Panc1 (cell line): Measurements from ENCODE around the gene RBBP8. TPM values are rescaled to one million over a fixed set of nuclear protein-coding genes. Genes with fewer than 3 reads are reported as not detected.

Experiments used
- ATAC-seq: fragments of 200-7000 bp; cut with Tn5 transposase; 2 replicates; pipeline ENCODE4 v1.9.1; 2020; ENCODE audit warnings: mild to moderate bottlenecking, moderate library complexity
- BruUV-seq: library from RNA; stranded (reverse); fragments of 400-500 nt; replicated peaks from 2 replicates; lab custom pipeline; 2021; lab: Mats Ljungman, UMichigan
- CTCF ChIA-PET: fragments of 300-600 bp; sonication (Branson Sonifier 250); formaldehyde crosslinking; loops from one replicate; lab custom pipeline; 2022; ENCODE audit warnings: antibody characterized with exemption; lab: Charles Lee
- POLR2A ChIA-PET: fragments of 300-600 bp; sonication (Branson Sonifier 250); formaldehyde crosslinking; loops from one replicate; lab custom pipeline; 2022; ENCODE audit warnings: antibody characterized with exemption; lab: Charles Lee
- DNase-seq: peaks from one replicate; pipeline ENCODE4 v3.0.0-alpha.2; 2010; ENCODE audit warnings: low read depth, low spot score
- H3K27ac ChIP-seq: 2 replicates; pipeline ENCODE4 v1.5.1; 2011; ENCODE audit warnings: mild to moderate bottlenecking, low read length, inconsistent platforms
- H3K27me3 ChIP-seq: fragments of 200-500 bp; sonication (Bioruptor generic); 2 replicates; pipeline ENCODE4 v1.6.0; 2014; ENCODE audit warnings: low read length, inconsistent platforms; ENCODE audit not compliant: control insufficient read depth, insufficient read depth
- H3K36me3 ChIP-seq: fragments of 200-500 bp; sonication (Bioruptor generic); 2 replicates; pipeline ENCODE4 v1.5.1; 2014; ENCODE audit warnings: inconsistent platforms, mild to moderate bottlenecking, low read length, moderate library complexity; ENCODE audit not compliant: control insufficient read depth, insufficient read depth
- H3K4me1 ChIP-seq: 2 replicates; pipeline ENCODE4 v1.5.1; 2011; ENCODE audit warnings: inconsistent platforms, mild to moderate bottlenecking, low read length, moderate library complexity; ENCODE audit not compliant: control insufficient read depth, insufficient read depth
- H3K4me3 ChIP-seq, 2 experiments: 2 replicates each; pipeline ENCODE4 v1.5.1; 2011 to 2012; ENCODE audit warnings: low read depth in 2 of 2, low read length in 2 of 2, mild to moderate bottlenecking in 2 of 2, inconsistent platforms in 1 of 2, moderate library complexity in 1 of 2
- H3K9me3 ChIP-seq: fragments of 200-500 bp; sonication (Bioruptor generic); 2 replicates; pipeline ENCODE4 v1.5.1; 2014; ENCODE audit warnings: low read depth, mild to moderate bottlenecking, inconsistent platforms, low read length, moderate library complexity; ENCODE audit not compliant: control insufficient read depth, insufficient read depth
- POLR2AphosphoS5 ChIP-seq: IDR thresholded peaks from 2 replicates; pipeline ENCODE4 v1.6.1; 2012; ENCODE audit warnings: mild to moderate bottlenecking, low read depth, low read length, moderate library complexity
- REST ChIP-seq, 2 experiments: IDR thresholded peaks; 2 replicates each; pipeline ENCODE4 v1.6.1; 2011 to 2012; ENCODE audit warnings: low read depth in 2 of 2, control low read depth in 1 of 2, low read length in 1 of 2, mild to moderate bottlenecking in 1 of 2, moderate library complexity in 1 of 2; ENCODE audit not compliant: insufficient read depth in 1 of 2
- SIN3A ChIP-seq: IDR thresholded peaks from 2 replicates; pipeline ENCODE4 v1.6.1; 2012; ENCODE audit warnings: low read depth, mild to moderate bottlenecking, low read length, moderate library complexity, borderline replicate concordance; ENCODE audit not compliant: insufficient read depth
- TCF7L2 ChIP-seq: IDR thresholded peaks from 2 replicates; pipeline ENCODE4 v1.6.1; 2011; ENCODE audit warnings: mild to moderate bottlenecking, low read depth, low read length, inconsistent platforms
- in situ Hi-C: cut with HindIII; loops from 2 replicates; pipeline ENCODE4 v1.10.0; 2016; ENCODE audit warnings: low sequenced_read_pairs, low pct_unique_long_range_greater_than_20kb
- intact Hi-C: fragments of 100-400 bp; cut with micrococcal nuclease; formaldehyde crosslinking; loops from one replicate; pipeline ENCODE4 v1.10.0; 2022; ENCODE audit not compliant: unreplicated experiment
- total RNA-seq: library from RNA; stranded (reverse); gene quantifications from one replicate; pipeline ENCODE4 v1.2.1, GENCODE V29; 2021; ENCODE audit not compliant: unreplicated experiment
- TF ChIP-seq, protein P1 (sequence below): fragments of 450-650 bp; IDR thresholded peaks from 2 replicates; pipeline ENCODE4 v1.5.1; 2017; ENCODE audit warnings: mild to moderate bottlenecking

Gene RBBP8
- total RNA-seq, 1 experiment from 2014 or later = 62.8 TPM

DNA sequence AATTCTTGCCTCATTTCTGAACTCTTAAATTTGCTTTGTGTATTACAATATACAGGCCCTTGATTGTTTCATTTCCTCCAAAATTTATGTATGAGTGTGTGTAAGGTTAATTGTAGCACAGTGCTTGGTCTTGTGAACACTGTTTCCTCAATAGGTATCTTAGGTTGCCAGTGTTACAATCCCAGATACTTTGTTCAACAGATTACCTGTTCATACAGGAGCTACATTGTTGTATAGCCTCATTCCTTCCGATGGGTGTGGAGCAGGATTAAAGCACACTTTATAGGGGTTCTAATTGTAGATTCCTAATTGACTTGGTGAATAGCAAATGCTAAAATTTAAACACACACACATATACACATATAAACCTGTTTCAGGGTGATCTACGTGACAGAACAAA, 10.7 kb downstream of the RBBP8 start:
- in situ Hi-C loops = no loop called here
- Histone ChIP-seq H3K4me1 (no peaks in the 10 kb centered on the region), H3K36me3 (peaks cover 9% of the 10 kb centered on the region; the same call in 1 of the 2 replicates), H3K27me3 (no peaks in the 10 kb centered on the region), H3K9me3 (no peaks in the 10 kb centered on the region), H3K27ac (no peak overlapping the region), H3K4me3 (no peak overlapping the region)
- DNase-seq (no peak), ATAC-seq (no peak)
- CTCF ChIA-PET = no interaction called here
- POLR2A ChIA-PET = no interaction called here
- TF ChIP-seq POLR2AphosphoS5 (no peak), REST (IDR thresholded peaks at IDR 0.05; ENCODE audit: insufficient read depth in 1 of 2, low read depth in 2 of 2, low read length in 1 of 2) (no peak), TCF7L2 (no peak), SIN3A (no peak)
- TF ChIP-seq, protein P1, sequence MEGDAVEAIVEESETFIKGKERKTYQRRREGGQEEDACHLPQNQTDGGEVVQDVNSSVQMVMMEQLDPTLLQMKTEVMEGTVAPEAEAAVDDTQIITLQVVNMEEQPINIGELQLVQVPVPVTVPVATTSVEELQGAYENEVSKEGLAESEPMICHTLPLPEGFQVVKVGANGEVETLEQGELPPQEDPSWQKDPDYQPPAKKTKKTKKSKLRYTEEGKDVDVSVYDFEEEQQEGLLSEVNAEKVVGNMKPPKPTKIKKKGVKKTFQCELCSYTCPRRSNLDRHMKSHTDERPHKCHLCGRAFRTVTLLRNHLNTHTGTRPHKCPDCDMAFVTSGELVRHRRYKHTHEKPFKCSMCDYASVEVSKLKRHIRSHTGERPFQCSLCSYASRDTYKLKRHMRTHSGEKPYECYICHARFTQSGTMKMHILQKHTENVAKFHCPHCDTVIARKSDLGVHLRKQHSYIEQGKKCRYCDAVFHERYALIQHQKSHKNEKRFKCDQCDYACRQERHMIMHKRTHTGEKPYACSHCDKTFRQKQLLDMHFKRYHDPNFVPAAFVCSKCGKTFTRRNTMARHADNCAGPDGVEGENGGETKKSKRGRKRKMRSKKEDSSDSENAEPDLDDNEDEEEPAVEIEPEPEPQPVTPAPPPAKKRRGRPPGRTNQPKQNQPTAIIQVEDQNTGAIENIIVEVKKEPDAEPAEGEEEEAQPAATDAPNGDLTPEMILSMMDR = no peak
- intact Hi-C loops = no loop called here
- no TSS peak for BruUV-seq

DNA sequence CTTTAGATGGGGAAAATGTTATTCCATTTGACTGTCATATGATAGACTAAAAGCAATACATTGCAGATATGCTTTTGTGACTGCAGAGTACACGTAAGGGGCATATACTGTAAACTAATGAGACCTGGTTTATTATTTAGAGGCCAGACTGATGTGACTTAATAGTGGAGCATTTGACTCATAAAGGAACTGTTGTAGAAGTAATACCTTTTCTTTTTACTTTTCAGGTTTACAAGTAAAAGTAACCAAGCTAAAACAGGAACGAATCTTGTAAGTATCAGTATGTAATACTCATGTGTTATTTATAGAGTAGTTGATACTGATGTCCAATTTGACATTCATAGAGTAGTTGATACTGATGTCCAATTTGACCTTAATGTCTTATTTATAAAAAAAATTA, 13.1 kb downstream of the RBBP8 start:
- BruUV-seq = no TSS peak
- ChIA-PET CTCF (no interaction called here), POLR2A (no interaction called here)
- no peaks in the 10 kb centered on the region for H3K4me1 ChIP-seq
- H3K36me3 ChIP-seq = peaks cover 22% of the 10 kb centered on the region
- no peak overlapping the region for H3K27ac ChIP-seq
- no peaks in the 10 kb centered on the region for H3K27me3 ChIP-seq
- no peak for TF ChIP-seq POLR2AphosphoS5
- no peak for TF ChIP-seq REST (IDR thresholded peaks at IDR 0.05; ENCODE audit: insufficient read depth in 1 of 2, low read depth in 2 of 2, low read length in 1 of 2)
- TF ChIP-seq, protein P1 = no peak
- no peak for TF ChIP-seq SIN3A
- no peak for TF ChIP-seq TCF7L2
- H3K9me3 ChIP-seq = no peaks in the 10 kb centered on the region
- no peak for ATAC-seq
- in situ Hi-C loops = no loop called here
- no peak overlapping the region for H3K4me3 ChIP-seq
- intact Hi-C loops = no loop called here
- DNase-seq = no peak
